ENCODE measurements around the gene KLB. TPM values are rescaled to one million over a fixed set of nuclear protein-coding genes. Genes with fewer than 3 reads are reported as not detected.

The KLB gene
- total and polyA plus RNA-seq, 2 donors (not counting 1 experiment from before 2014, with no cell fraction given) = 0.09 TPM; not detected in 1

- peak overlapping the region; percentile 89 for H3K9ac ChIP-seq (ENCODE audit: low read length)
- H3K27ac Mint-ChIP-seq = peak overlapping the region; percentile 98
Measured at GRCh38 chr4:39367166-39367565, 39.6 kb upstream of the KLB start.

More at GRCh38 chr4:39367166-39367565, 39.6 kb upstream of the KLB start:
- DNase-seq (peak; percentile 22), ATAC-seq (ENCODE audit: low read depth) (no peak)
- peak overlapping the region in 1 of 2 donors; percentile 84 for H3K27ac ChIP-seq (ENCODE audit: low read length in 2 of 2)
- peaks cover 27% of the 10 kb centered on the region for H3K4me1 Mint-ChIP-seq
- TF ChIP-seq EZH2 (IDR thresholded peaks at IDR 0.05; ENCODE audit: borderline replicate concordance, insufficient read depth, low read depth, low read length, poor library complexity, severe bottlenecking) = no peak
- TF ChIP-seq CTCF (IDR thresholded peaks at IDR 0.05) = no peak
- no peaks in the 10 kb centered on the region for H3K9me3 Mint-ChIP-seq (ENCODE audit: insufficient read depth)
- no peaks in the 10 kb centered on the region for H3K27me3 ChIP-seq (replicated peaks in 1 of 4; ENCODE audit: control extremely low read depth in 1 of 4, control insufficient read depth in 3 of 4, insufficient read depth in 4 of 4, low read length in 3 of 4)
- H3K79me2 ChIP-seq (ENCODE audit: control insufficient read depth, insufficient read depth, low read length) = peaks cover 47% of the 10 kb centered on the region
- H2AFZ ChIP-seq (ENCODE audit: insufficient read depth, low read depth, low read length, poor library complexity, severe bottlenecking) = peak overlapping the region; percentile 89
- CTCF ChIA-PET = interaction anchor here (0.9 to 2.9 kb wide), 4 partner anchors 15 to 265 kb away, joined by 3 to 11 read pairs (median 4); no protein-coding TSS in a partner anchor
- no peaks in the 10 kb centered on the region for H3K36me3 ChIP-seq (replicated peaks in 1 of 2; ENCODE audit: control extremely low read depth in 1 of 2, control insufficient read depth in 1 of 2, extremely low read depth in 1 of 2, insufficient read depth in 2 of 2, low read length in 1 of 2)
- intact Hi-C loops (cut with micrococcal nuclease) = loop anchor here (2.0 to 10.0 kb wide), 7 partner anchors 80 to 1380 kb away; partner anchors contain the start of genes N4BP2, PDS5A, SMIM14 and TLR1
- 100% methylated on average over 5 of the region's 6 CpGs for WGBS (ENCODE audit: insufficient coverage)
- H3K9me3 ChIP-seq (ENCODE audit: control extremely low read depth in 1 of 3, control insufficient read depth in 2 of 3, insufficient read depth in 1 of 3, low read length in 2 of 3) = peaks cover 0 to 9% (median 4%) of the 10 kb centered on the region in 3 donors
- peak overlapping the region; percentile 94 for H3K4me3 Mint-ChIP-seq
- H4K20me1 ChIP-seq (ENCODE audit: control insufficient read depth, insufficient read depth, low read length, poor library complexity, severe bottlenecking) = no peaks in the 10 kb centered on the region
- H3K4me2 ChIP-seq (replicated peaks; ENCODE audit: low read depth, low read length, poor library complexity, severe bottlenecking) = peak overlapping the region; percentile 84
- H3K4me1 ChIP-seq (ENCODE audit: control insufficient read depth in 2 of 2, insufficient read depth in 2 of 2, low read length in 2 of 2) = peaks cover 24 to 29% of the 10 kb centered on the region in 2 donors
- no peaks in the 10 kb centered on the region for H3K27me3 Mint-ChIP-seq
- H3K4me3 ChIP-seq (ENCODE audit: control extremely low read depth in 1 of 5, extremely low read depth in 1 of 5, insufficient read depth in 1 of 5, low read depth in 2 of 5, low read length in 4 of 5) = peak overlapping the region in 1 of 5 experiments; percentile 95
- POLR2A ChIA-PET = interaction anchor here (0.5 to 1.4 kb wide), 3 partner anchors 11 to 91 kb away, joined by 4 to 11 read pairs (median 4); partner anchors contain the start of genes LIAS and RPL9

Data from B cell (primary cell).